Spleen (tissue), 11 donors: Measurements from ENCODE around the gene BID. TPM values are rescaled to one million over a fixed set of nuclear protein-coding genes. Genes with fewer than 3 reads are reported as not detected.
"Not testable (repeated sequence)": the region's sequence is repeated elsewhere in the genome, so short reads cannot be mapped to it uniquely, and the experiment has no call there.

Experiments used
- DNase-seq: peaks from one replicate; pipeline ENCODE4 v3.0.0-alpha.2; 2020
- H3K27ac ChIP-seq, 8 donors: fragments of 200-600 bp; sonication (generic) in 7 of 8; 1 replicate in 4 of 8; 2 replicates in 4 of 8; pipeline versions ENCODE4 v1.5.0 to v1.8.0; 2016 to 2021; ENCODE audit warnings: inconsistent platforms in 4 of 8, mild to moderate bottlenecking in 4 of 8, moderate library complexity in 1 of 8
- H3K27me3 ChIP-seq, 7 donors: fragments of 200-600 bp; sonication (generic) in 6 of 7; replicated peaks in 1 of 7; 1 replicate in 4 of 7; 2 replicates in 3 of 7; pipeline versions ENCODE4 v1.5.0 to v1.8.0; 2016 to 2021; ENCODE audit warnings: inconsistent platforms in 3 of 7, mild to moderate bottlenecking in 1 of 7
- H3K36me3 ChIP-seq, 6 donors: fragments of 200-600 bp; sonication (generic) in 5 of 6; 1 replicate in 4 of 6; 2 replicates in 2 of 6; pipeline versions ENCODE4 v1.5.0 to v1.8.0; 2016 to 2021; ENCODE audit warnings: inconsistent platforms in 2 of 6
- H3K4me1 ChIP-seq, 6 donors: fragments of 200-600 bp; sonication (generic) in 5 of 6; 1 replicate in 3 of 6; 2 replicates in 3 of 6; pipeline versions ENCODE4 v1.5.0 to v1.8.0; 2016 to 2021; ENCODE audit warnings: inconsistent platforms in 3 of 6
- H3K4me3 ChIP-seq, 8 donors: fragments of 200-600 bp; sonication (generic) in 7 of 8; 1 replicate in 4 of 8; 2 replicates in 4 of 8; pipeline versions ENCODE4 v1.5.0 to v1.8.0; 2016 to 2021; ENCODE audit warnings: inconsistent platforms in 4 of 8, mild to moderate bottlenecking in 4 of 8, moderate library complexity in 2 of 8
- H3K9me3 ChIP-seq, 8 donors: fragments of 200-600 bp; sonication (generic) in 7 of 8; 1 replicate in 4 of 8; 2 replicates in 4 of 8; pipeline versions ENCODE4 v1.5.0 to v1.8.0; 2016 to 2021; ENCODE audit warnings: inconsistent platforms in 4 of 8
- CTCF ChIP-seq, 11 experiments: fragments of 200-600 bp in 7 of 11; fragments of 450-650 bp in 4 of 11; sonication (generic) in 4 of 11; IDR thresholded peaks in 8 of 11; conservative IDR thresholded peaks in 3 of 11; 1 replicate in 7 of 11; 2 replicates in 4 of 11; pipeline versions ENCODE4 v1.4.0 to v1.8.0; 2016 to 2021; ENCODE audit warnings: antibody characterized with exemption in 11 of 11, inconsistent platforms in 4 of 11, mild to moderate bottlenecking in 1 of 11
- POLR2A ChIP-seq, 3 donors: fragments of 450-650 bp; IDR thresholded peaks; one replicate each; pipeline ENCODE4 v1.5.1; 2017; ENCODE audit warnings: antibody characterized with exemption in 3 of 3, mild to moderate bottlenecking in 1 of 3
- POLR2AphosphoS5 ChIP-seq, 3 donors: sonication (generic); formaldehyde crosslinking; IDR thresholded peaks; one replicate each; pipeline ENCODE4 v1.5.1; 2017; ENCODE audit warnings: antibody characterized with exemption in 3 of 3
- WGBS, 5 donors: extraction: QIAGEN DNeasy Blood & Tissue Kit in 3 of 5; methylation state at CpG; one replicate each; pipeline versions ENCODE4 v1.1.5 to v1.1.7; 2013 to 2018; 5-methylcytosine and 5-hydroxymethylcytosine counted together
- intact Hi-C: fragments of 100-400 bp; cut with DNase I; formaldehyde crosslinking; loops from one replicate; pipeline ENCODE4 v1.15.0; 2023; ENCODE audit warnings: low total_unique reads
- polyA plus RNA-seq, 3 donors: library from polyadenylated mRNA; stranded (reverse); fragments of 200-250 nt; gene quantifications; one replicate each; pipeline ENCODE4 v1.2.1, GENCODE V29; 2013
- total RNA-seq, 7 donors: library from RNA; depleted of rRNA in 3 of 7; stranded (reverse); fragments of >200 nt in 3 of 7; fragmentation: NEBNext Ultra II Directional in 4 of 7; extraction: Animal tissue kit (Norgen Biotek cat#: 25700) in 4 of 7; gene quantifications; one replicate each; pipeline versions ENCODE4 v1.1.0 to v1.2.1, GENCODE V29; 2016 to 2021
- donor health status: healthy with polysubstance abuse.
- donor health status: DM: no; HTN: no; CAD: no; lungs with moderate emphysema.
- donor health status: DM: no; HTN: no; CAD: no.
- donor health status: Bipolar disorder and iron deficiency.
- donor health status: healthy.
- donor health status: DM: no; HTN: no; CAD: no.
- donor health status: DM: yes; HTN: yes; CAD: no.

The BID gene
- total and polyA plus RNA-seq, 10 donors = 37.7 to 73.4 (median 49.3) TPM

GRCh38 chr22:17700778-17701177 is 73.5 kb downstream of the BID start:
- Histone ChIP-seq H3K9me3 (no peaks in the 10 kb centered on the region), H3K27me3 (no peaks in the 10 kb centered on the region), H3K4me1 (peaks cover 0 to 29% (median 6%) of the 10 kb centered on the region in 6 donors), H3K36me3 (peaks cover 0 to 71% (median 13%) of the 10 kb centered on the region in 6 donors), H3K4me3 (no peak overlapping the region), H3K27ac (no peak overlapping the region)
- WGBS, 5 donors = 39 to 50% (median 44%) methylated on average over 3 of the region's 3 CpGs
- intact Hi-C loops = no loop called here
- TF ChIP-seq POLR2A (IDR thresholded peaks at IDR 0.05) (no peak), POLR2AphosphoS5 (IDR thresholded peaks at IDR 0.05) (no peak), CTCF (IDR thresholded peaks at IDR 0.05 in 8 of 11, conservative IDR thresholded peaks at IDR 0.05 in 3 of 11) (no peak)
- DNase-seq = no peak

GRCh38 chr22:17699696-17700340 is 74.5 kb downstream of the BID start:
- intact Hi-C loops = no loop called here
- TF ChIP-seq POLR2A (IDR thresholded peaks at IDR 0.05) = no peak
- TF ChIP-seq CTCF (IDR thresholded peaks at IDR 0.05 in 8 of 11, conservative IDR thresholded peaks at IDR 0.05 in 3 of 11) = no peak
- TF ChIP-seq POLR2AphosphoS5 (IDR thresholded peaks at IDR 0.05) = no peak
- no peak overlapping the region for H3K27ac ChIP-seq
- H3K4me3 ChIP-seq = no peak overlapping the region
- no peak for DNase-seq
- H3K36me3 ChIP-seq = peaks cover 0 to 71% (median 15%) of the 10 kb centered on the region in 6 donors
- peaks cover 0 to 26% (median 5%) of the 10 kb centered on the region in 6 donors for H3K4me1 ChIP-seq
- H3K9me3 ChIP-seq = no peaks in the 10 kb centered on the region
- WGBS, 5 donors = 66 to 87% (median 78%) methylated on average over 7 of the region's 7 CpGs
- no peaks in the 10 kb centered on the region for H3K27me3 ChIP-seq

- Histone ChIP-seq H3K4me3 (no peak overlapping the region), H3K4me1 (peaks cover 0 to 26% (median 5%) of the 10 kb centered on the region in 6 donors), H3K36me3 (peaks cover 0 to 73% (median 13%) of the 10 kb centered on the region in 6 donors), H3K9me3 (no peaks in the 10 kb centered on the region), H3K27ac (no peak overlapping the region), H3K27me3 (no peaks in the 10 kb centered on the region)
- TF ChIP-seq CTCF (IDR thresholded peaks at IDR 0.05 in 8 of 11, conservative IDR thresholded peaks at IDR 0.05 in 3 of 11) = no peak
- TF ChIP-seq POLR2AphosphoS5 (IDR thresholded peaks at IDR 0.05) = no peak
- no peak for TF ChIP-seq POLR2A (IDR thresholded peaks at IDR 0.05)
- intact Hi-C loops = no loop called here
- no peak for DNase-seq
These were observed 75.3 kb downstream of the BID start for GRCh38 chr22:17698948-17699347.

- intact Hi-C loops, DNase-seq, H3K9me3 ChIP-seq, H3K4me3 ChIP-seq, H3K27me3 ChIP-seq, H3K27ac ChIP-seq: not testable (repeated sequence)
- Histone ChIP-seq H3K4me1 (peaks cover 0 to 26% (median 5%) of the 10 kb centered on the region in 6 donors), H3K36me3 (peaks cover 0 to 71% (median 9%) of the 10 kb centered on the region in 6 donors)
- WGBS, 5 donors = 92 to 95% (median 94%) methylated on average over 3 of the region's 3 CpGs
These were observed 76.0 kb downstream of the BID start for GRCh38 chr22:17698276-17698675.

- intact Hi-C loops, H3K4me3 ChIP-seq, DNase-seq, H3K27me3 ChIP-seq, H3K9me3 ChIP-seq, H3K27ac ChIP-seq: not testable (repeated sequence)
- Histone ChIP-seq H3K36me3 (peaks cover 0 to 64% (median 10%) of the 10 kb centered on the region in 6 donors), H3K4me1 (peaks cover 0 to 26% (median 5%) of the 10 kb centered on the region in 6 donors)
- WGBS, 5 donors = 58 to 90% (median 73%) methylated on average over 10 of the region's 10 CpGs
These were observed 77.1 kb downstream of the BID start for GRCh38 chr22:17697196-17697595.
